ENCODE results near the gene COL9A1.

COL9A1 gene

DNA sequence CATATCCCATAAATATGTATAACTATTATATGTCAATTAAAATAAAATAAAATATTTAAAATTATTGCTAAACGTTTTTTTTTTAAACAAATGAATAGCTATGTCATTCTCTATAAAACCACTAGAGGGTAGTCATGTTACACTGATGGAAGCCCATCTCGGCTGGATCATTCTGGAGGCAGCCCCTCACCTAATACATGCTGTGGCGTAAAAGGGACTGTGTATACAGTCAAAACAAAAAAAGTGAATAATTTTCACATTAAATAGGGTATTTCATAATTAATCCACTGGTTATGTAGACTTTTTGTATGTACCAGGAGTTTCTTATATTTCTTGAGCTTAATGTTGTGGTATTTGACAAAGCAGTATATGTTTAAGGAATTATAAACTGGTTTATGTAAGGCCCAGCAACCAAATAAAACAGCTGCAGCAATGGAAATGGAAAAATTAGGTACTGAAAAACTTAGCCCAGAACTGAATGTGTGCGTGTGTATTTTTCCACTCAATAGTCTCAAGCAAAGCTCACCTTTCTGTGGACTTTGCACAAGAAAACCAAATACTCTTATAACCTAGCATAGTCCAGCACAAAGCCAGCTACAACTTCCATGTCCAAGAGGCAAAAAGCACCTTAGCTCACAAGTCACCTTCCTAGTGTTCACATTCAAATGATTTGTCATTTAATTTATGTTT is 81.7 kb downstream of the COL9A1 start:
- TF ChIP-seq, protein P1, sequence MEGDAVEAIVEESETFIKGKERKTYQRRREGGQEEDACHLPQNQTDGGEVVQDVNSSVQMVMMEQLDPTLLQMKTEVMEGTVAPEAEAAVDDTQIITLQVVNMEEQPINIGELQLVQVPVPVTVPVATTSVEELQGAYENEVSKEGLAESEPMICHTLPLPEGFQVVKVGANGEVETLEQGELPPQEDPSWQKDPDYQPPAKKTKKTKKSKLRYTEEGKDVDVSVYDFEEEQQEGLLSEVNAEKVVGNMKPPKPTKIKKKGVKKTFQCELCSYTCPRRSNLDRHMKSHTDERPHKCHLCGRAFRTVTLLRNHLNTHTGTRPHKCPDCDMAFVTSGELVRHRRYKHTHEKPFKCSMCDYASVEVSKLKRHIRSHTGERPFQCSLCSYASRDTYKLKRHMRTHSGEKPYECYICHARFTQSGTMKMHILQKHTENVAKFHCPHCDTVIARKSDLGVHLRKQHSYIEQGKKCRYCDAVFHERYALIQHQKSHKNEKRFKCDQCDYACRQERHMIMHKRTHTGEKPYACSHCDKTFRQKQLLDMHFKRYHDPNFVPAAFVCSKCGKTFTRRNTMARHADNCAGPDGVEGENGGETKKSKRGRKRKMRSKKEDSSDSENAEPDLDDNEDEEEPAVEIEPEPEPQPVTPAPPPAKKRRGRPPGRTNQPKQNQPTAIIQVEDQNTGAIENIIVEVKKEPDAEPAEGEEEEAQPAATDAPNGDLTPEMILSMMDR (conservative IDR thresholded peaks at IDR 0.05; ENCODE audit: low read depth, low read length) = peak; percentile 59
- H3K4me3 ChIP-seq (ENCODE audit: low read length) = no peak overlapping the region
- no peak for DNase-seq (ENCODE audit: low read depth)

DNA sequence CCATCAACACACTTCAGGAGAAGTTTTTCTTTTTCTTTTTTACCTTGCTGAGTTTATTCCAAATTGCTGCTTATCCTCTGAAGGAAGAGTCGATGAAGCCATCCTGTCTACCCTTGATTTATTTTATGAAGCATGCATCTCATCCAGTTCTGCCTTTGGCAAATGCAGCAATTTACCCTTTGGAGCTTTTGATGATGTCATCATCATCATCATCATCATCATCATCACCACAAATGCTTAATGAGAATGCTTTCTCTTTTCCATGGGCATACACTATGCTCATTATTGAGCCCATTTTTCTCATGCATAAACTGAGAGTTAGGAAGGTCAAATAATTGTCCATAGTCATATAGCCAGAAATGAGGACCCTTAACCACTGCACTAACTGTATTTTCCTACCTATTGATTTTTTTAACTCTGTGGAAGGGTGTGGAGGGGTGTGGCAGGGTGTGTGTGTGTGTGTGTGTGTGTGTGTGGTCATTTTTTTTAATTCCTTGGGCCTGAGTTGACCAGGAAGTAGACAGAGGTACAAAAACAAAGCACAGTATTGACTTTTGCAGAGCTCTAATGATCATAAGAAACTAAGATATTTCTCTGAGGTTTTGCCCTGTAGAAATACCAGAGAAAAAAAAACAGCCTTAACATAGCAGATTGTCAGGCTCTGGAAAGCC is 82.8 kb downstream of the COL9A1 start:
- TF ChIP-seq, protein P1 (conservative IDR thresholded peaks at IDR 0.05; ENCODE audit: low read depth, low read length) = no peak
- no peak for DNase-seq (ENCODE audit: low read depth)
- no peak overlapping the region for H3K4me3 ChIP-seq (ENCODE audit: low read length)

DNA sequence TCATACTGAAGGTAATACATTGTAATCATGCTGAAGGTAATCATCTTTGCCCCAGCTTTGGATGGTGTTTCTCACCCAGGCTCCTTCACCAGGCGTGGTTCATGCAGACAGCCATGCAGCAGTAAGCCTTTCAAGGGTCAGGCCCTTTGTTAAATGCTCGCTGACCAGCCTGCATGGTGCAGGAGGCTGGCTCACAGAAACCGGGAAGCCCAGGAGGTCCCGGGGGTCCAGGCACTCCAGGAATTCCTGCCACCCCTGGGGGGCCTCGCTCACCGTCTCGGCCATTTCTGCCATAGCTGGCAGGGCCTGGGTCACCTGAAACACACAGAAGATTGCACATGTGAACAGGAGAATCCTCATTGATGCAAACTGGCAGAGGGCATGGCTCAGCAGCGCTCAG is 86.1 kb downstream of the COL9A1 start:
- TF ChIP-seq, protein P1 (conservative IDR thresholded peaks at IDR 0.05; ENCODE audit: low read depth, low read length) = no peak
- H3K4me3 ChIP-seq (ENCODE audit: low read length) = no peak overlapping the region
- DNase-seq (ENCODE audit: low read depth) = no peak

DNA sequence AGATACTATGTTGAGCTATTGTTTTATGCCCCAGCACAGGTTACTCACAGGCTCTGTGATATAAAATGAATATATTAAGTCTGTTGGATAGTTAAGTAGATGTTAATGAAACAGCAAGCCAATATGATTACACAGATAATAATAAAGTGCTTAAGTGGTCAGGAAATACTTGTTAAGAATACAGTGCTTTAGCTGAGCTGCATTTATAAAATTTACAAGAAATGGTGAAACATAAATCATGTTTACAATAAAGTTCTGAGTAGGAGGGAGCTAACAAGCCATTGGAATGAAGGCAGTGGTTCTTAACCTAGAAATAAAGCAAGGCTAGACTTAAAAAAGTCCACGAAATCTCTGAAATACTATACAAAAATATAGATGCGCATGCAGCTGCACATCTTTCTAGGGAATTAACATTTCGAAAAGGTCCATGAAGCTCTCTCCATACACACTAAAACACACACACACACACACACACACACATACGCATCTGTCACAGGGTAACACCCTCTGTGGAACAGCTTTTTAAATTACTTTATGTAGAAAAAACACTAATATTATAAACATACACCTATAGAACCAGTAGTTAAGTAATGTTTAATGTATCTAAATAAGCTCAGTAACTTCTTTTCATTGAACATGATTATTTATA is 87.3 kb downstream of the COL9A1 start:
- no peak for DNase-seq (ENCODE audit: low read depth)
- no peak overlapping the region for H3K4me3 ChIP-seq (ENCODE audit: low read length)
- TF ChIP-seq, protein P1 (conservative IDR thresholded peaks at IDR 0.05; ENCODE audit: low read depth, low read length) = no peak

DNA sequence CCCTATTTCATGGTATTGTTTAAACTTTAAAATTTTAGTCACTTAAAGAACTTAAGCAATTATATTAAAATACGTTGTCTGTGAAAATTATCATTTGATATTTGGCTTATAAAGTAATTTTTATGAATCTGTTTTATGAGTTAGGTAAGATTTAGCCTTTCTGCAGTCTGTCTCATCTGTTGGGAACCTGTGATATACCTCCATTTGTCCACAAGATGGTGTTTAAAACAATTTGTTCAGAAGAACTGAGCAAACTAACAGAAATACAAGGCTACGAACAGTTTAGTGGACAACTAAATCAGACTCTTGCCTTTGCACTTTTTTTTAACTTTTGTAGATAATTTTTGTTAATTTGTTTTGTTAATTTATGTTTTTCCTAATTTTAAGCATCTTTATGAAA is 92.4 kb downstream of the COL9A1 start:
- no peak overlapping the region for H3K4me3 ChIP-seq (ENCODE audit: low read length)
- TF ChIP-seq, protein P1 (conservative IDR thresholded peaks at IDR 0.05; ENCODE audit: low read depth, low read length) = peak; percentile 46
- no peak for DNase-seq (ENCODE audit: low read depth)

DNA sequence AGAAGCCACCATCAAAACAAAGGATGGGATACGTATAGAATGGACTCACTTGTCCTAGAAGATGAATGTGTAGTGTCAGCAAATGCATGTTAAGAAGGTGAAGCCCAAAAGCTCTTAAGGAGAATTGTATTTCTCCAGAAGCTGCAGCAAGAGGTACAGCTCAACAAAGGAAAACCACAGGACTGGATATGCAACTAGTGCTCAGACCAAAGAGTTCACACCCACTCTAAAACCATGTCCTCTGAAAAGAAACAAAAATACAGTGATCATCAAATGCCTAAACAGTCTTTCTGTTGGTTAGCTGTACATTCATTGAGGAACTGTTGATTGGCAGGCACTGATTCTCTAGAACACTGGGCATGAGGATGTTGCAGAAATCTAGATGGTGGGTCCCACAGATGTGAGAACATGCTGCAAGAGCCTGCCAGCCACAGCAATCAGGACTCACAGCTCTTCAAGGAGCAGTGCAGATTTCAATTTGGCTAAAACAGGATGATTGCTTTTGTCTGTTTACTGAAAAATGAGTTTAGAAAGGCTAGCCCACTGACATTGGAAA is 94.6 kb downstream of the COL9A1 start:
- H3K4me3 ChIP-seq (ENCODE audit: low read length) = no peak overlapping the region
- TF ChIP-seq, protein P1 (conservative IDR thresholded peaks at IDR 0.05; ENCODE audit: low read depth, low read length) = no peak

More for the DNA sequence above, 94.6 kb downstream of the COL9A1 start:
- no peak for DNase-seq (ENCODE audit: low read depth)
